HG03097 (cell line): ENCODE data around the gene MAPK8IP1.

Experiments
- ATAC-seq: cut with Tn5 transposase; IDR thresholded peaks from one replicate; pipeline ENCODE4 v1.9.1; 2021; ENCODE audit not compliant: unreplicated experiment, low FRiP score

The MAPK8IP1 gene

GRCh38 chr11:45935349-45936064 lies 50.1 kb downstream of the MAPK8IP1 start:
- no peak for ATAC-seq

DNA sequence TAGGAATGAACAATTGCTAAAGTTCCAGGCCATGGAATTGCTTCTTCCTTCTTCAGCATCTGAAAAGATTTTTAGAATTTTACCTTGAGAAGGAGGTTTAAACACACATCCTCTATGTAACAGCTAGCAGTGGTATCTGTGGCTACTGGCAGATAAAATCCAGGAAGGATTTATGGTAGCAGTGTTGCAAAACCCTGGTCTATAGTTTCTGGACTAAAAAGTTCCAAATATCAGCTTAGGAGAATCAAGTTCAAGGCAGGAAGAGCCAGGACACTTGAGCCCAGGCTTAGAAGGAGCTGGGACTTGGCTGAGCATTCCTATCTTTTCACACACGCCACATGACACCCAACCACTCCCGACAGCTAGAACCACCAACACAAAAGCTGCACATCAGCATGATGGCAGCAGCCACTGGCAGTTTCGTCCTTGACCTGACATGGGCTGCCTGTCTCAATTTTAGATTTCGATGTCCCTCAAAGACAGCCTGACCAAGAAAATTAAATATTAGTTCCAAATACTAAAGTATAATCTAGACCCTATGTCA lies 51.1 kb downstream of the MAPK8IP1 start:
- ATAC-seq: no peak

DNA sequence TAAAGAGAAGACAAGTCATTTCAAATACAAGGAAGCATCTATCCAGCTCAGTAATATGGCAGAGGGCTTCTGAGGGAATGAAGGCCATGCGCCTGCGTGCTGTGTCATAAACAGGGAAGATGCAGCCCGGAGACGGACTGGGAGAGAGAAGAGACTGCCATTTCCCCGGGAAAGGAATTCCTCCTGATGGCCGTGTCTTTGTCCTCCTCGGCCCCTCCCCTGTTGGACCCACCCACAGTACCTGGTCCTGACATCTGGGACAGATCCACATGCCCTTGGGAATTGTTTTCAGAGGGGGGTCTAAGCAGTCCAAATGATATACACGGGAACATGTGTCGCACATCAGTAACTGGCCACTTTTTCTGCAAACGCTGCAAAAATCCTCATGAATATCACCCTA lies 52.5 kb downstream of the MAPK8IP1 start:
- no peak for ATAC-seq

GRCh38 chr11:45939836-45940235 lies 54.4 kb downstream of the MAPK8IP1 start:
- ATAC-seq: no peak

GRCh38 chr11:45941285-45941684 lies 55.8 kb downstream of the MAPK8IP1 start:
- no peak for ATAC-seq

- no peak for ATAC-seq
These were observed 56.9 kb downstream of the MAPK8IP1 start for GRCh38 chr11:45942381-45942780.

- ATAC-seq: no peak
These were observed 60.0 kb downstream of the MAPK8IP1 start for GRCh38 chr11:45945397-45945999.

DNA sequence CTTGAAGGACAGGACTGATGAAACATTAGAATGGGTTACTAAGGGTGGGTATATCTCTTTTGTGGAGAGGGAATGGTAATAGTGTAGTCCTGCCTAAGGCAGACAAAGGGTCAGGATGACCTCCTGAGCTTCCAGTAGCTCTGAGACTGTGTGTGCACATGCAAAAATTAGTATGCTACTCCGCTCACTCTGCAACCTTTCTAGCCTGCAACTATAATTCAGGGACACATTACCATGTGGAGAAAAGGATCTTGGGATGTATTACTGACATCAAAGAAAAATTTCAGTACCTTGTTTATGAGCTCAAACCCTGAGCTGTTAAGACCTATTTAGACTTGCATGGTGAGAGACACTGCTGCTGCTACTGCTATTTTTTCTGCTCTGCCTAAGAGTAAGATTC lies 62.4 kb downstream of the MAPK8IP1 start:
- ATAC-seq: no peak

- ATAC-seq: no peak
These were observed 62.9 kb downstream of the MAPK8IP1 start for GRCh38 chr11:45948356-45948755.

- no peak for ATAC-seq
These were observed 64.5 kb downstream of the MAPK8IP1 start for GRCh38 chr11:45949992-45950407.
